RWPE1 (cell line): ENCODE results near the gene PRR5.
A peak's percentile ranks its signal among the peaks of the same experiment; 100 is the strongest.

Experiments
- CTCF ChIA-PET: fragments of 350-600 bp; sonication (Branson Sonifier 250); formaldehyde crosslinking; extraction: SDS; loops from one replicate; lab custom pipeline; 2021; lab: Yijun Ruan, JAX
- POLR2A ChIA-PET: fragments of 400-600 bp; formaldehyde crosslinking; extraction: SDS; loops from one replicate; lab custom pipeline; 2020; ENCODE audit warnings: antibody characterized with exemption; ENCODE audit not compliant: low non-redundant PET; lab: Yijun Ruan, JAX
- DNase-seq: peaks from one replicate; pipeline ENCODE4 v3.0.0; 2012; ENCODE audit warnings: low spot score
- H3K27ac ChIP-seq: fragments of 450-650 bp; 2 replicates; pipeline ENCODE4 v1.5.1; 2017
- CTCF ChIP-seq: fragments of 450-650 bp; conservative IDR thresholded peaks from 2 replicates; pipeline ENCODE4 v1.5.1; 2017; ENCODE audit warnings: low read depth, mild to moderate bottlenecking

The PRR5 gene

GRCh38 chr22:44734801-44735517 lies 33.0 kb downstream of the PRR5 start:
- no peak overlapping the region for H3K27ac ChIP-seq
- ChIA-PET POLR2A (no interaction called here), CTCF (interaction anchor here (0.5 to 1.0 kb wide), 4 partner anchors 10 to 90 kb away, joined by 4 to 7 read pairs (median 5); no protein-coding TSS in a partner anchor)

GRCh38 chr22:44735518-44736428 lies 33.8 kb downstream of the PRR5 start:
- CTCF ChIA-PET, result interaction anchor here (0.5 to 1.0 kb wide), 2 partner anchors 11 to 51 kb away, joined by 3 to 4 read pairs; no protein-coding TSS in a partner anchor
- TF ChIP-seq CTCF, result peak; percentile 96
- H3K27ac ChIP-seq, result no peak overlapping the region
- peak; percentile 51 for DNase-seq
- POLR2A ChIA-PET, result no interaction called here

More at GRCh38 chr22:44734801-44735517, 33.0 kb downstream of the PRR5 start:
- TF ChIP-seq CTCF, result no peak
- DNase-seq, result no peak

- no peak for DNase-seq
- TF ChIP-seq CTCF, result no peak
- no peak overlapping the region for H3K27ac ChIP-seq
- ChIA-PET POLR2A (no interaction called here), CTCF (interaction anchor here (1.0 kb wide), 1 partner anchor 52 kb away, joined by 3 read pairs; no protein-coding TSS in a partner anchor)
Observed at GRCh38 chr22:44736581-44737405, 34.8 kb downstream of the PRR5 start.

- ChIA-PET POLR2A (no interaction called here), CTCF (no interaction called here)
- no peak for DNase-seq
- no peak overlapping the region for H3K27ac ChIP-seq
- TF ChIP-seq CTCF, result no peak
Observed at GRCh38 chr22:44737406-44738346, 35.7 kb downstream of the PRR5 start.

- POLR2A ChIA-PET, result no interaction called here
- CTCF ChIA-PET, result interaction anchor here (0.6 kb wide), 2 partner anchors 42 to 47 kb away, joined by 3 read pairs; no protein-coding TSS in a partner anchor
- no peak for TF ChIP-seq CTCF
- no peak overlapping the region for H3K27ac ChIP-seq
- DNase-seq, result peak; percentile 24
Observed at GRCh38 chr22:44738347-44738715, 36.3 kb downstream of the PRR5 start.
